Esophagus squamous epithelium (tissue), 5 donors: ENCODE data around the gene HHIPL1. TPM values are rescaled to one million over a fixed set of nuclear protein-coding genes. Genes with fewer than 3 reads are reported as not detected.

Experiments
- DNase-seq: peaks from one replicate; lab custom pipeline; 2025; lab: John Stamatoyannopoulos, UW
- H3K27ac ChIP-seq, 4 donors: fragments of 200-600 bp; sonication (generic); one replicate each; pipeline ENCODE4 v1.5.1; 2016 to 2019; ENCODE audit warnings: mild to moderate bottlenecking in 1 of 4
- H3K27me3 ChIP-seq, 4 donors: fragments of 200-600 bp; sonication (generic); 1 replicate in 3 of 4; 2 replicates in 1 of 4; pipeline versions ENCODE4 v1.5.1 to v1.6.0; 2017 to 2021; ENCODE audit warnings: antibody characterized with exemption in 1 of 4
- H3K36me3 ChIP-seq, 3 donors: fragments of 200-600 bp; sonication (generic); one replicate each; pipeline ENCODE4 v1.5.1; 2016 to 2019
- H3K4me1 ChIP-seq, 3 donors: fragments of 200-600 bp; sonication (generic); one replicate each; pipeline ENCODE4 v1.5.1; 2017 to 2019
- H3K4me3 ChIP-seq, 4 donors: fragments of 200-600 bp; sonication (generic); 1 replicate in 3 of 4; 2 replicates in 1 of 4; pipeline ENCODE4 v1.5.1; 2016 to 2019; ENCODE audit warnings: mild to moderate bottlenecking in 2 of 4, moderate library complexity in 1 of 4
- H3K9me3 ChIP-seq, 3 donors: fragments of 200-600 bp; sonication (generic); one replicate each; pipeline ENCODE4 v1.5.1; 2016 to 2019
- CTCF ChIP-seq, 6 experiments: fragments of 450-650 bp in 4 of 6; fragments of 200-600 bp in 2 of 6; sonication (generic) in 2 of 6; IDR thresholded peaks; one replicate each; pipeline ENCODE4 v1.5.1; 2016 to 2019; ENCODE audit warnings: antibody characterized with exemption in 6 of 6, mild to moderate bottlenecking in 4 of 6, moderate library complexity in 4 of 6
- POLR2A ChIP-seq, 4 donors: fragments of 450-650 bp; IDR thresholded peaks; one replicate each; pipeline ENCODE4 v1.6.1; 2017; ENCODE audit warnings: antibody characterized with exemption in 4 of 4, mild to moderate bottlenecking in 4 of 4, moderate library complexity in 3 of 4
- WGBS, 2 donors: methylation state at CpG; one replicate each; pipeline ENCODE4 v1.1.5; 2018; 5-methylcytosine and 5-hydroxymethylcytosine counted together
- intact Hi-C: fragments of 100-400 bp; cut with DNase I; formaldehyde crosslinking; loops from one replicate; pipeline ENCODE4 v1.15.0; 2022
- total RNA-seq, 4 donors: library from RNA; depleted of rRNA; stranded (reverse); fragments of >200 nt; gene quantifications; one replicate each; pipeline ENCODE4 v1.1.0, GENCODE V29; 2016
- donor health status: DM: yes; HTN: yes; CAD: no.

Gene HHIPL1
- total RNA-seq, 4 donors from 2014 or later: 0.22 to 1.3 (median 0.59) TPM; not detected in 1

- 85 to 88% methylated on average over 8 to 9 of the region's 9 CpGs for WGBS, 2 donors
- no peak overlapping the region for H3K4me3 ChIP-seq
- TF ChIP-seq CTCF (IDR thresholded peaks at IDR 0.05): no peak
- TF ChIP-seq POLR2A (IDR thresholded peaks at IDR 0.05): no peak
- H3K4me1 ChIP-seq: no peaks in the 10 kb centered on the region
- no peaks in the 10 kb centered on the region for H3K36me3 ChIP-seq
- H3K9me3 ChIP-seq: no peaks in the 10 kb centered on the region
- intact Hi-C loops: no loop called here
- peaks cover 0 to 28% (median 0%) of the 10 kb centered on the region in 4 donors for H3K27me3 ChIP-seq
- no peak for DNase-seq
- H3K27ac ChIP-seq: no peak overlapping the region
Observed at GRCh38 chr14:99722741-99723140, 77.8 kb downstream of the HHIPL1 start.

GRCh38 chr14:99724196-99724891 is 79.4 kb downstream of the HHIPL1 start:
- TF ChIP-seq POLR2A (IDR thresholded peaks at IDR 0.05) (no peak), CTCF (IDR thresholded peaks at IDR 0.05) (no peak)
- no peak for DNase-seq
- Histone ChIP-seq H3K27ac (no peak overlapping the region), H3K27me3 (peaks cover 0 to 42% (median 0%) of the 10 kb centered on the region in 4 donors), H3K4me1 (no peaks in the 10 kb centered on the region), H3K9me3 (no peaks in the 10 kb centered on the region), H3K36me3 (no peaks in the 10 kb centered on the region), H3K4me3 (no peak overlapping the region)
- 27 to 100% methylated on average over 1 to 3 of the region's 5 CpGs for WGBS, 2 donors
- intact Hi-C loops: no loop called here

- Histone ChIP-seq H3K27ac (no peak overlapping the region), H3K4me3 (no peak overlapping the region), H3K36me3 (no peaks in the 10 kb centered on the region), H3K27me3 (peaks cover 0 to 50% (median 0%) of the 10 kb centered on the region in 4 donors), H3K9me3 (no peaks in the 10 kb centered on the region), H3K4me1 (peaks cover 0 to 6% (median 4%) of the 10 kb centered on the region in 3 donors)
- WGBS, 2 donors: 92 to 100% methylated on average over 3 to 6 of the region's 15 CpGs
- intact Hi-C loops: no loop called here
- TF ChIP-seq POLR2A (IDR thresholded peaks at IDR 0.05) (no peak), CTCF (IDR thresholded peaks at IDR 0.05) (no peak)
- DNase-seq: no peak
Observed at GRCh38 chr14:99724939-99725773, 80.2 kb downstream of the HHIPL1 start.

GRCh38 chr14:99725774-99726537 is 81.0 kb downstream of the HHIPL1 start:
- Histone ChIP-seq H3K27ac (no peak overlapping the region), H3K9me3 (no peaks in the 10 kb centered on the region), H3K4me3 (no peak overlapping the region), H3K27me3 (peaks cover 0 to 58% (median 0%) of the 10 kb centered on the region in 4 donors), H3K4me1 (peaks cover 3 to 14% (median 12%) of the 10 kb centered on the region in 3 donors), H3K36me3 (no peaks in the 10 kb centered on the region)
- WGBS, 2 donors: 39 to 44% methylated on average over 3 of the region's 18 CpGs
- no peak for DNase-seq
- TF ChIP-seq POLR2A (IDR thresholded peaks at IDR 0.05) (no peak), CTCF (IDR thresholded peaks at IDR 0.05) (no peak)
- intact Hi-C loops: no loop called here
